Measurements from ENCODE around the gene WASF2. TPM values are rescaled to one million over a fixed set of nuclear protein-coding genes. Genes with fewer than 3 reads are reported as not detected.
"Not testable (repeated sequence)": the region's sequence is repeated elsewhere in the genome, so short reads cannot be mapped to it uniquely, and the experiment has no call there.

The WASF2 gene
- total RNA-seq, 1 donor from 2014 or later = 156 TPM

DNA sequence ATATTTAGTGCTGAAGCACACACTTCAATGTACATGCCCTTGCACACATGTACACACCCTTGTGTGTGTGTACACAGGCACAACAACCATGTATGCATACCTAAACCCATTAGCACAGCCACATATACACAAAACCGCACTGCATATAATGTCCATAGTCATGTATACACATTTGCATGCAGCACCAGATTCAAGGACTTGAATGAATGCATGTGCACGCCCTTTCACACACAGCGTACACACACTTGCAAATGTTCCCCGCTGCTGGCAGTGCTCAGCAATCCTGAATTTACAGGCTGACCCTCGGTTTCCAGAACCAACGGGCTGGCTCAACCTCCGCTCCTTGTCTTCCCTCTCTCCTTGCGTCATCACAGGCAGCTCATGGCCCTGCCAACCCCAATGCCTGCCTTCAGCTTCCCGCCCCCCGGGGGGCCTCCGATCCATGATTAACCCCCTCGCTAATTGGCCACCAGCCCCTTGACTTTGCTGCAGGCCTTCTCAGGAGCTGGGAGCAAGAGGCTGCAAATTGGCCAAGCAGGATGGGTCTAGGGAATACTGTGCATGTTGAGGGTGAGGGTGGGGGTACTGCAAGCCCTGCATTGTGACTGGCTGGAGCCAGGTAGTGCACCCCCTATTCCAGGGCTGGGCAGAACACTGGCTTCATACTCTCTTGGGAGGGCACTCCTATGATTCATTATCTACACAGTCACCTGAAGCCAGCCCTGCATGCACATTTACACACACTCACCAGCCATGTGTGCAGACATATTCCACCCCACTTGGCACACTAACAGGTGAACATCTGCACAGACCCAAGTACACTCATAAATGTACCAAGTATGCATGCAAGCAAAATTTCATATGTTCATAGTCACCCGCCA is 89.6 kb downstream of the WASF2 start:
- DNase-seq (ENCODE audit: low spot score) = no peak

DNA sequence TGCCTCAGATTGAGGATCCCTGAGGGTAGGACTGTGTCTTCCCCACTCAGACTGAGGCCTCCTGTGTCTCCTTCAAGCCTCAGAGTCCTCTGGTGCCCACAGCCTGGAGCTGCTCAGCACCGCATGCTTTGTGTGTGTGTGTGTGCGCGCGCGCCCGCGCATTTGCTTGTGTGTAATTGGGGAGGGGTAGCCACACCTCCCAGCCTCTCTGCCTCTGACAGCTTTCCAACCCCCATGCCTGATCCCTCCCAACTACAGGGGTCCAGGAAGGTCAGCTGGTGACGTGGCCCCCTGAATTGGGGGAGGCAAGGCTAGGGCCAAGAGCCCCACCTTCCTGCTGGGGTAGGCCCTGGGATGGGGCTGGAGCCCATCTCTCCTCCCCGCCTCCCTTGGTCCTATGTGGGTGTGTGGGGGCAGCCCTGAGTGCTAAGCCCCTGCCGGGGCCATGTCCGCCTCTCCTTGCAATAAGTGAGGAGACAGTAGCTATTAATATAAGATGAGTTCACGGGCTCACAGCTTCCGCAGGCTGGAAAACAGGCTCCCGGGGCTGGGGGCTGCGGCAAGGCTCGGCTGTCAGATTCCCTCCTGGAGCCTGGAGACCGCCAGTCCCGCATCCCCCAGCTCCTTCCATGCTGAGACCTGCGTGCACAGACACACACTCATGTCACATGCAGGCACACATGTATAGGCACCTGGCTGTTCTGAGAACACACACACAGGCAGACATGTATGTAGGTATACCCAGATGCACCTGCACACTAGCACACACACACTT is 90.5 kb downstream of the WASF2 start:
- no peak for DNase-seq (ENCODE audit: low spot score)

DNA sequence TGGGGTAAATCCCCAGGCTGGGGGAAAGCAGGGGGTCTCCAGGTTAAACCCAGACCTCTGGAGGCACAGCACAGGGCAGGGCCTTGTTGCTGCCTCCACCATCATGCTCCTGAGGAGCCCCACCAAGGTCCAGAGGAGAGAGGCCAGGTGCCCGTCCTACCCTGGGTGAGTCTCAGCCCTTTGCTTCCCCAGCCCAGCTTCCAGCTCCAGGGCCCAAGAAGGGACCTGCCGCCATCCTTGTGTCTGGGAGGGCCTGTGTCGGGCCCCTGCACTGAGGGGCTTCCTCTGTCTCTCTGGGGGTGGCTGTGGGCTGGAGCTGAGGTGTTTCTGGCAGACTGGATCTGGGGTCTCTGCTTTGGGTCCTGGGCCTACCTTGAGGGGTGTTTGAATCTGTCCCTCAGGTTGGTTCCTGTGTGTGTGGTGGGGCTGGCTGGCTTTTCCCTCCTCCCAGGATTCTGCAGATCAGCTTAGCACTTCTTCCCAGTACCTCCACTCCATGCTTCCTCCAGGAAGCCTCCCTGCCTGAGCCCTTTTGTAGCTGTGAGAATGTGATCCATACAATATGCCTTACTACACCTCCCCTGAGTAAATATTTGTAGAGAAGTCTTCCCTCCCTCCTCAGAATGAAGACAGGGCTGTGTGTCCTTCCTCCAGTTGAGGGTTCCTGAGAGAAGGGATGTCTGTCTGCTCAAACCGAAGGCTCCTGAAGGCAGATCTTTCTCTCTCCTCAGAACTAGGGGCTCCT is 91.4 kb downstream of the WASF2 start:
- no peak for DNase-seq (ENCODE audit: low spot score)

DNA sequence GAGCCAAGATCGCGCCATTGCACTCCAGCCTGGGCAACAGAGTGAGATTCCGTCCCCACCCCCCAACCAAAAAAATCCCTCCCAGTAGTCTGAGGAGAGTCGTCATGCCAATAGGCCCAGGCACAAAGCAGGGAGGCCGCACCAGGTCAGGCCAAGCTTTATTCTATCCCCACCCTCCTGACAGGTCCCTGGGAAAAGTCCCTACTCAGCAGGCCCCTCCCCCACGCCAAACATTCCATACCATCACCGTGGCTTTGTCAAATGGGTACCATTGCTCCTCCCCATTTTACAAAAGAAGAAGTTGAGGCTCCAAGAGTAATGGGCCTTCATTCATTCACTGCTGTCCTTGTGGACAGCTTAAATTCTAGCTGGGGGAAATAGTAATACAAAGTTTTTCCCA is 92.2 kb downstream of the WASF2 start:
- DNase-seq (ENCODE audit: low spot score) = no peak

DNA sequence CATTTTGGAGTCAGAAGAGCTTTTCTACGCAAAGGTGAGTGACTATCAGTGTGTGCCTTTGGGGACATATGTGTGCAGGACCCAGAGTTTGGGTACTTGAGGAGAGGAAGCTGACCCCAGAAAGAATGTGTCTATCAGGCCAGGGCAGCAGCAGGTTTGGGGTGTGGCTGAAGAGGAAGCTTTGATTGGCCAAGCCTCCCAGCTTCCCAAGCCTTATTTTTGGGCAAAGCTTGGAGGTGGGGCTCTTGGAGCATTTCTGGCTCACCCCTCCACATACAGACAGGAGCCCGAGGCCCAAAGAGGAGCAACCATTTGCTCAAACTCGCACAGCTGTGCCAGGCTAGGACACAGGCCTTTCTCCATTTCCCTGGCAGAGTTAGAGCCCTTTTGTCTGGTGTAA is 92.9 kb downstream of the WASF2 start:
- DNase-seq (ENCODE audit: low spot score) = no peak

DNA sequence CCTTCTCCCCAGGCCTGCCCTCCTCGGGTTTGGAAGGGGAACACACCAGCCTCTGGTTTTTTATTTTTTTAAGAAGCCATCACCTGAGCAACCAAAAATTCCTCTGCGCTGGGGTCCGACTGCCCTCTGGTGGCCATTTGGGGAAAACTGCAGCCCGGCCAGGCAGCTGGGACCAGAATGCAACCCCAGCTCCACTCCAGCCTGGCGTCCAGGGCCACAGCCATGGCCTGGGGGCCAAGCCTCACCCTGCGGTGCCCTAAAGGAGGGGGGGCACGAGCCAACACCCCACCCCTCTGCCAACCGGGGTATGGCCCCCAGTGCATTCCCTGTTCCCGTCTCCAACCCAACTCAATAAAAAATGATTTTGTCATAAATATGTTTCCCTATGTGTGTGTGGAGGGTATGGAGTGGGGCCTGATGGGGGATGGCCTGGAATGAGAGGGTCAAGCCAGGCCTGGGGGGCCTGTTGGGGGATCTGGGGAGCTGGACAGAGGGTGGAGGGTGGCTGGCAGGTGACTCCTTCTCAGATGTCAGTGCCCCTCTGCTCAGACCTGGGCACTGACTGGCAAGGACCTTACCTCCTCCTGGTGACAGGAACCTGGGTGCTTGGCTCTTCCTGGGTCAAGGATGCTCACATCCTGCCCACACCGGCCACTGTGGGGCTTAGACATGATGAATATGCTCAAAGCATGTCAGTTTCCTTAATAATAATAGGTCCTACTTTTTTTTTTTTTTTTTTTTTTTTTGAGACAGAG is 94.3 kb downstream of the WASF2 start:
- no peak for DNase-seq (ENCODE audit: low spot score)

DNA sequence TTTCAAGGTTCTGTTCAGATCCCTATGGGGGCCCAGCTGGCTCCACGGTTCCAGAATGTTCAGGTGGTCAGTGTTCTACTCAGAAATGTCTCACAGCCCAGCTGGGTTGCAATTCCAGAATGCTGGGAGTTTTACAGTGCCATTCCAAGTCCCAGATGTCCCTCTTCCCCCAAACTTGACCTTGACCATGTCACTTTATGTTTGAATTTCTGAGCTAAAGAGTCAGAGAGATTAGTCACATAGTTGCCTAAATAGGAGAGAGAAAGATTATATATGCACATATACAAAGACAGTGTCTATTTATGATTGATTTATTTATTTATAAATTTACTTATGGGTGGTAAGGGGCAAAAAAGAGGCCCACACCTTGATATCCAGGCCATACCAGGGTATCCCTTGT is 95.0 kb downstream of the WASF2 start:
- no peak for DNase-seq (ENCODE audit: low spot score)

DNA sequence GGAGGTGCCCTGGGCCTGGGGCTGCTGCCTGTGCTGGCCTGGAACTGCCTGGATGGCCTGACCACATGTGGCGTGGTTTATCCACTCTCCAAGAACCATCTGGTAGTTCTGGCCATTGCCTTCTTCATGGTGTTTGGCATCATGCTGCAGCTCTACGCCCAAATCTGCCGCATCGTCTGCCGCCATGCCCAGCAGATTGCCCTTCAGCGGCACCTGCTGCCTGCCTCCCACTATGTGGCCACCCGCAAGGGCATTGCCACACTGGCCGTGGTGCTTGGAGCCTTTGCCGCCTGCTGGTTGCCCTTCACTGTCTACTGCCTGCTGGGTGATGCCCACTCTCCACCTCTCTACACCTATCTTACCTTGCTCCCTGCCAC is 95.7 kb downstream of the WASF2 start:
- DNase-seq (ENCODE audit: low spot score) = no peak

DNA sequence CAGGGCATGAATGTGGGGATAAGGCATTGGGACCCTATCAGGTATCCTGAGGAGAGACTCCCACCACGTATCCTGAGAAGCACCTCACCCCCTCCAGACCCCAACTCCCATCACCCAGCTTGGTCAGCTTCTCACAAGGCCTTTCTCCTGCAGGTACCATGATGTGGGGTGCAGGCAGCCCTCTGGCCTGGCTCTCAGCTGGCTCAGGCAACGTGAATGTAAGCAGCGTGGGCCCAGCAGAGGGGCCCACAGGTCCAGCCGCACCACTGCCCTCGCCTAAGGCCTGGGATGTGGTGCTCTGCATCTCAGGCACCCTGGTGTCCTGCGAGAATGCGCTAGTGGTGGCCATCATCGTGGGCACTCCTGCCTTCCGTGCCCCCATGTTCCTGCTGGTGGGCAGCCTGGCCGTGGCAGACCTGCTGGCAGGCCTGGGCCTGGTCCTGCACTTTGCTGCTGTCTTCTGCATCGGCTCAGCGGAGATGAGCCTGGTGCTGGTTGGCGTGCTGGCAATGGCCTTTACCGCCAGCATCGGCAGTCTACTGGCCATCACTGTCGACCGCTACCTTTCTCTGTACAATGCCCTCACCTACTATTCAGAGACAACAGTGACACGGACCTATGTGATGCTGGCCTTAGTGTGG is 96.2 kb downstream of the WASF2 start:
- no peak for DNase-seq (ENCODE audit: low spot score)

DNA sequence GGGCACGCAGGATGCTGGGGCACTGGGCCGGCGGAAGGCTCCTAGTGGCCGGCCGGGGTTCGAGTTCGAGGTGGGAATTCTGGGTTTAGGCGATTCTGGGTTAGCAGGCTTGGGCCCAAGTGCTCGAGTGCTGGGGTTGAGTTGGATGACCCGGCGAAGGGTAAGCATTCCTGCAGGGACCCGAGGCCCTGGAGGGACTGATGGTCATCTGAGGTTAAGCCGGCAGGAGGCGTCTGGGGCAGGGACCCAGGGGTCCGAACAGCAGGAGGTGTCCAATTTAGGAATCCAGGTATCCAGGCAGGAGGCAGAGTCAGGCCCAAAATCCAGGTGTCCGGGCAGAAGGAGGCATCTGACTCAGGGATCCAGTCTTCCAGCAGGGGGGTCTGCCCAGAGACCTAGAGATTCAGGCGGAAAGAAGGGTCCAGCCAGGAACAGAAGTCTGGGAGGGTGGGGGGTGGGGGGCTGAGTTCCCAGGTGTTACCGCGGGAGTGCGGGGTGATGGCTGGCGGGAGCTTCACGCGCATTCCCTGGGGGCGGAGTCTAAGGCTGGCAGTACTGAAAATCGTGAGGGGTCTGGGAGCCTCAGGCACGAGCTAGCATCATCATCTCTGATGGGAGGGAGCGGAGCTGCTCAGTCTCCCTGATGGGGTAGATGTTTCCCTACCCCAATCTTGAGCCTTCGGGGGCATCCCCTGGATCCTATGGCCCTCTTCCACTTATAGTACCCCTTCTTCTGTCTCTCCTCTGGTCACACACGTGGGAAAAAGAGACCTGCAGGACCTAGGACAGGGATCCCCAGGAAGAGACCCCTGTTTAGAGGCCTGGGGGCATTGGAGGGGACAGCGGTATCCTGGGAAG is 97.0 kb downstream of the WASF2 start:
- DNase-seq (ENCODE audit: low spot score) = no peak

DNA sequence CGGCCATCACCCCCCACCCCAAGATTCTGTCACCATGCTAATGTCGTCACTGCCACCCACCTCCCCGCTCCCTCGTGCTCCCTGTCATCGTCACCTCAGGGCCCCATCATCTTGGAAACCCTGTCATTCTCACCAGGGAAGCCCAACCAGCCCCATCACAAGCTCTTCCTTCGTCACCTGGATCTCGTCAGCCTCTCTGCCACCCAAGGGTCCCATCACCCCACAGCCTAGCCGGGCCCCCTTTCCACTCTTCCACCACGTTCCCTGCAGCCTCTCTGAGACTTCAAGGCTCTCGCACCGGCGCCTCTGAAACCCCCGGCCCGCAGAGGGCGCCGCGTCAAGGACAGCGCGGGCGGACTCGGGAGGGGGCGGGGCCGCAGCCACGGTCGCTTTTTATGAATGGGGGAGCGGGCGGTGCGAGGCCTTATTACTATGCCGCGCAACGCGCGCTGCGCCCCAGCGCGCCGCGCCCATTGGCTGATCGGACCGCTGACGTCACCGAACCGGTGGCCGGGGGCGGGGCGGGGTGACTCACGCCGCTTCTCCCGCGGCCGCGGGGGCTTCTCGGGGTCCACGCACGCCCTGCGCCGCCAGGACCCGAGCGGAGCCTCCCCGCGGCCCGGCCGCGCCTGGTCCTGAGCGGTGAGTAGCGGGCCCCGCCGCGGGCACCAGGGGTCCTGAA is 97.7 kb downstream of the WASF2 start, which contains the start of gene GPR3:
Gene GPR3, plus strand, starts transcription at position 527 of the 682 bp plus-strand sequence. CDS start 1,177 bp downstream, outside the sequence.
- DNase-seq (ENCODE audit: low spot score) = peak; percentile 97

DNA sequence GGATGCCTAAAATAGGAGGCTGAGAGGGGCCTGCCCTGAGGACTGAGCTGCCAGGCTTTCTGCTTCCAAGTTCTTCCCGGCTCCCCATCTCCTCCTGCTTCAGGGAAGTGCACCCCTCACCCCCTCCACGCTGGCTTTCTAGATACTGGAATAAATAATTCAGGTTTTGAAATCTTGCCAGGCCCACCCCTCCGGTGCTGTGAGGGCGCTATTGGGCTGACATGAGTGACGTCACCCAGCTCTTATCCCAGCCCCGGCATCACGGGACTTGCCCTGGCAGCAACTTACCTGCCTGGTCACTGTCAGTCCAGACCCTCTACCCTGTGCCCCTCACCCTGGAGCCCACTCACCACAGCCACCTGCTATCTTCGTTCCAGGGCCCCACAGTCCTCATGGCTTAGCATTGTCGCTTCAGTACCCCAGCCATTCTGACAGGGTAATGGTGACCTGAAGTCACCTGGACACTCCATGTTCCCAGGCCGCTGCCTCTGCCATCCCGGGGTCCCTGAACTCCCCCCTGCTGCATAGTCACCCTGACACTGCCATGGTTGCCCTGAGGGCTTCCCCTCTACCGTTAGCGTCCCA is 98.4 kb downstream of the WASF2 start:
- DNase-seq (ENCODE audit: low spot score) = no peak

DNA sequence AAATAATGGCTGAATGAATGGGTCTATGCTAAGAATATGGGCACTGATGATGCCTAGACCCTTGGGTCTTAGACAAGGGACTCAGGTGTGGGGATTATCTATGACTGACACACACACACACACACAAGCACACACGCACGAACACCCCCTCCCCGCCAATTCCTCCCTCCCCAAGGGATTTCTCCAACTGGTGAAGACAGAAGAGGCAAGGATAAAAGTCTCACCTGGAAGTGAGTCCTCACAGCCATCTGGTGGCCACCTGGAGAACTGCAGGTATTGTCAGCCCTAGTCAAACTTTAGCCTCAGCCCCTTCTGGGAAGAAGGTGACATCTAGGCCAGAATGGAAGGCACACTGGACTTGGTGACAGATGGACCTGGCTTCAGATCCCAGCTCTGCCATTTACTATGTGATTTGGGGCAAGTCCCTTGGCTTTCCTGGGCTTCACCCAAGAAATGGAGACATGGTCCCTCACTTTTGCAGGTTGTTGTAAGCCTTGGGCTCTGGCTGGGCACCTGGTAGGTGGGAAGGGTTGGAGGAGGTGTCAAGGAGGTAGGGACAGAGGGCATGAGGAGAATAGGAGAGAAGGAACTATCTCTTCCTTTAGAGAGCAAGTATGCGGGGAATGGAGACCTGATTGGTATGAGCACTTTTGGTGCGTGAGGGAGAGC is 101.5 kb downstream of the WASF2 start:
- DNase-seq (ENCODE audit: low spot score) = no peak

DNA sequence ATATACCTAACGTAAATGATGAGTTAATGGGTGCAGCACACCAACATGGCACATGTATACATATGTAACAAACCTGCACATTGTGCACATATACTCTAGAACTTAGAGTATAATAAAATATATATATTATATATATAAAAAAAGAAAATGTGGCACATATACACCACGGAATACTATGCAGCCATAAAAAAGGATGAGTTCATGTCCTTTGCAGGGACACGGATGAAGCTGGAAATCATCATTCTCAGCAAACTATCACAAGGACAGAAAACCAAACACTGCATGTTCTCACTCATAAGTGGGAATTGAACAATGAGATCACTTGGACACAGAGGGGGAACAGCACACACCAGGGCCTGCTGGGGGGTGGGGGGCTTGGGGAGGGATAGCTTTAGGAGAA is 105.2 kb downstream of the WASF2 start:
- not testable (repeated sequence) for DNase-seq (ENCODE audit: low spot score)

DNA sequence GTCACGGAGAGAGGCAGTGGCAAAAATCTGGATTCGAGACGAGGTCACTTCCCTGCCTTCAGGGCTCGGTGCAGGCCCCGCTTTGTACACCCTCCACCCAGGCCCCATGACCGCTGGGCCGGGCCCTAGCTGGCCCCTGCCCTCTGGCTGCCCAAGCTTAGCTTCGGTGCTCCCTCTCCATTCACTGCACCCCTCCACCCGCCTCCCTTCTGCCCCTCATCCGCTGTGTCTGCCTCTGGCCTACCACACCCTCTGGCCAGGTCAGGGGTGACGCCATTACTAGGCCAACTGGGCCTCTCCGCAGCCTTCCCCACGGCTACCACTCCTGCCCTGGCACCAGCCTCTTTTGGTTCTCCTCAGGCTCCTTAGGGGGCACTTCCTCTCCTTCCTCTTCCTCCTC is 106.3 kb downstream of the WASF2 start:
- no peak for DNase-seq (ENCODE audit: low spot score)

DNA sequence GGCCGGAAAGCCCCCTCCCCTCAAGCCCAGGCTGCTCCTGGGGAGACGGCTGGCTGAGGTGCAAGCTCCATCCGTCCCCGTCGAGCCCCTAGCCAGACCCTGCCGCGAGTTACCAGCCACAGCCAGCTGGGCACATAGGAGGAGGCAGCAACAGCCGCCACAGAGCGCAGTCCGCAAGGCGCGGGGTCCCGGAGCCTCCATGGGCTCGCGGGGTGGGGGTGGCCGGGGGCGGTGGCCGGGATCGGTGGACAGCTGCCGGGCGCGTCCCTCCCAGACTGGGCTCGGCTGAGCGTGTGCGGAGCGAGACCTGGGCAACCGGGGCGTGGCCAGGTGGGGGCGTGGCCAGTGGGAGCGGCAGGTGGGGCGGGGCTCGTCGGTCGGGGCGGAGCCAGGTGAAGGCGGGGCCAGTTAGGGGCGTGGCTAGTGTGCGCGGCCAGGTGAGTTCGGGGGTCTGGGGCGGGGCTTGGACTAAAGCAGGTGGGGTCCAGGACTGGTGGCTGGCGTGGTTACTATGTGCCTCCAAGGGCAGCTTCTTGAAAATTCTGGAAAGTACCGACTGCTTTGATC is 106.8 kb downstream of the WASF2 start, which contains the start of gene CD164L2:
Gene CD164L2, minus strand, starts transcription at position 295 of the 567 bp plus-strand sequence. Its CDS starts 94 bp downstream, at position 201.
- no peak for DNase-seq (ENCODE audit: low spot score)

DNA sequence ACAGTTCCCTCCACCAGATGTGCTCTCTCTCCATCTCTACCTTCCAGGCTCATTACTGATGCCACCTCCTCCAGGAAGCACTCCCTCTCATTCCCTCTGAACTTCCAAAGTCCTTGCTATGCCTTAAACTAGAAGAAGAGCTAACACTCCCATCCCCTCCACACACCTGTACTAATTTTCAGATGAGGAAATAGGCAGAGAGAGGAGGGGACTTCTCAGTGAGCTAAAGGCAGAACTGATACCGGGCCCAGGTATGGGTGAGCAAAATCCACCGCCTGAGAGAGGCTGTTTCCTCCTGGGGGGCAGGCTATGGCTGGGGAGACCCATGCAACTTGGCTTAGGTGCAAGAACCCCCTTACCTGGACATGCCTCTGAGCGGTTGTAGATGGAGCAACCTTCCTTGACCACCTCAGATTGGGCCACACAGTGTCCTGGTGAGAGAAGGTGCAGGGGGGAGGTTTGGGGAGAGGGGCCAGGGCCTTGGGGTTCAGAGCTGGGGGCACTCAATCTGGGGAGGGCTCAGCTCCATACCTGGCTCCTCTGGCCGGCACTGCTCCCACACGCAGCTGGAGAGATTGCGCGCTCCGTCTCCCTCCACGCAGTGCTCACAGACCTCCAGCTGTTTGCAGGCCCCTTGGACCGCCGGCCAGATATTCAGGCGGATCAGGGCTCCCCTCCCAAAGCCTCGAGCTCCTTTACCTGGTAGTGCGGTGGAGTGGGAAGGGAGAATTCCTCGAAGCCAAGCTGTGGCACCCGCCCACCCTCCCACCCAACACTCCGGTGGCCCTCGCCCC is 107.8 kb downstream of the WASF2 start:
- no peak for DNase-seq (ENCODE audit: low spot score)
